ENCODE data around the gene RNF2. TPM values are rescaled to one million over a fixed set of nuclear protein-coding genes. Genes with fewer than 3 reads are reported as not detected.

RNF2 gene
- total RNA-seq, 1 donor from 2014 or later, result 15.9 TPM

GRCh38 chr1:185044387-185044786, 971 bp upstream of the RNF2 start:
- no peak for TF ChIP-seq CTCF (IDR thresholded peaks at IDR 0.05)
- DNase-seq, result no peak
- intact Hi-C loops (cut with DNase I), result no loop called here
- Histone ChIP-seq H3K36me3 (no peaks in the 10 kb centered on the region), H3K27ac (peak overlapping the region; percentile 87), H3K9me3 (no peaks in the 10 kb centered on the region), H3K27me3 (no peaks in the 10 kb centered on the region), H3K4me3 (no peak overlapping the region), H3K4me1 (peaks cover 19% of the 10 kb centered on the region)
- ATAC-seq, result no peak

GRCh38 chr1:185045814-185046492, 595 bp downstream of the RNF2 start:
- Histone ChIP-seq H3K9me3 (no peaks in the 10 kb centered on the region), H3K4me3 (peak overlapping the region; percentile 71), H3K4me1 (peaks cover 19% of the 10 kb centered on the region), H3K27ac (peak overlapping the region; percentile 87), H3K27me3 (no peaks in the 10 kb centered on the region), H3K36me3 (no peaks in the 10 kb centered on the region)
- ATAC-seq (peak; percentile 64), DNase-seq (peak; percentile 67)
- TF ChIP-seq CTCF (IDR thresholded peaks at IDR 0.05), result no peak
- intact Hi-C loops (cut with DNase I), result no loop called here

GRCh38 chr1:185046668-185047067, 1.3 kb downstream of the RNF2 start:
- H3K36me3 ChIP-seq, result no peaks in the 10 kb centered on the region
- peaks cover 19% of the 10 kb centered on the region for H3K4me1 ChIP-seq
- no peaks in the 10 kb centered on the region for H3K27me3 ChIP-seq
- no peak overlapping the region for H3K27ac ChIP-seq
- peak overlapping the region; percentile 71 for H3K4me3 ChIP-seq
- H3K9me3 ChIP-seq, result no peaks in the 10 kb centered on the region
- ATAC-seq (no peak), DNase-seq (no peak)
- no peak for TF ChIP-seq CTCF (IDR thresholded peaks at IDR 0.05)
- intact Hi-C loops (cut with DNase I), result no loop called here

- no peak for DNase-seq
Observed at GRCh38 chr1:185049670-185050069, 4.3 kb downstream of the RNF2 start.

GRCh38 chr1:185050823-185051451, 5.6 kb downstream of the RNF2 start:
- intact Hi-C loops (cut with DNase I), result no loop called here
- DNase-seq, result no peak
- no peaks in the 10 kb centered on the region for H3K36me3 ChIP-seq
- peaks cover 19% of the 10 kb centered on the region for H3K4me1 ChIP-seq
- H3K9me3 ChIP-seq, result no peaks in the 10 kb centered on the region
- no peak overlapping the region for H3K27ac ChIP-seq
- no peak overlapping the region for H3K4me3 ChIP-seq
- TF ChIP-seq CTCF (IDR thresholded peaks at IDR 0.05), result no peak
- ATAC-seq, result no peak
- H3K27me3 ChIP-seq, result no peaks in the 10 kb centered on the region

More at GRCh38 chr1:185049670-185050069, 4.3 kb downstream of the RNF2 start:
- H3K27ac ChIP-seq, result no peak overlapping the region
- intact Hi-C loops (cut with DNase I), result no loop called here
- H3K36me3 ChIP-seq, result no peaks in the 10 kb centered on the region
- ATAC-seq, result no peak
- no peaks in the 10 kb centered on the region for H3K27me3 ChIP-seq
- peaks cover 19% of the 10 kb centered on the region for H3K4me1 ChIP-seq
- TF ChIP-seq CTCF (IDR thresholded peaks at IDR 0.05), result no peak
- no peak overlapping the region for H3K4me3 ChIP-seq
- no peaks in the 10 kb centered on the region for H3K9me3 ChIP-seq
